GM23338 (cell line): ENCODE data around the gene CLSTN2. TPM values are rescaled to one million over a fixed set of nuclear protein-coding genes. Genes with fewer than 3 reads are reported as not detected.

Experiments used
- ATAC-seq: fragments of 200-7000 bp; cut with Tn5 transposase; 3 replicates; pipeline ENCODE4 v1.9.1; 2020
- DNase-seq: peaks from one replicate; pipeline ENCODE4 v3.0.0-alpha.2; 2015; ENCODE audit warnings: low spot score
- H2AFZ ChIP-seq: fragments of 200-600 bp; sonication (generic); 2 replicates; pipeline ENCODE4 v1.8.0; 2016; ENCODE audit warnings: antibody characterized with exemption, mild to moderate bottlenecking, moderate library complexity
- H3F3A ChIP-seq: fragments of 200-600 bp; sonication (generic); replicated peaks from 2 replicates; pipeline ENCODE4 v1.8.0; 2017; ENCODE audit warnings: antibody characterized with exemption, mixed run types, low read depth
- H3K27ac ChIP-seq: fragments of 200-600 bp; sonication (generic); 2 replicates; pipeline ENCODE4 v1.6.1; 2016; ENCODE audit warnings: low read depth
- H3K27me3 ChIP-seq: fragments of 200-600 bp; sonication (generic); 2 replicates; pipeline ENCODE4 v1.8.0; 2016; ENCODE audit warnings: mild to moderate bottlenecking, mixed run types, moderate library complexity; ENCODE audit not compliant: insufficient read depth
- H3K36me3 ChIP-seq: fragments of 200-600 bp; sonication (generic); 2 replicates; pipeline ENCODE4 v1.8.0; 2016; ENCODE audit warnings: mild to moderate bottlenecking; ENCODE audit not compliant: insufficient read depth
- H3K4me1 ChIP-seq: fragments of 200-600 bp; sonication (generic); 2 replicates; pipeline ENCODE4 v1.8.0; 2016; ENCODE audit warnings: mild to moderate bottlenecking, moderate library complexity; ENCODE audit not compliant: insufficient read depth
- H3K4me2 ChIP-seq: fragments of 200-600 bp; sonication (generic); 2 replicates; pipeline ENCODE4 v1.7.1; 2017; ENCODE audit warnings: mixed run types
- H3K4me3 ChIP-seq: fragments of 200-600 bp; sonication (generic); 2 replicates; pipeline ENCODE4 v1.6.1; 2016; ENCODE audit warnings: mixed run types
- H3K79me2 ChIP-seq: fragments of 200-600 bp; sonication (generic); replicated peaks from 2 replicates; pipeline ENCODE4 v1.8.0; 2017; ENCODE audit warnings: mild to moderate bottlenecking; ENCODE audit not compliant: insufficient read depth
- H3K9me2 ChIP-seq: fragments of 200-600 bp; sonication (generic); 2 replicates; pipeline ENCODE4 v1.8.0; 2017; ENCODE audit not compliant: insufficient read depth
- H4K20me1 ChIP-seq: fragments of 200-600 bp; sonication (generic); replicated peaks from 2 replicates; pipeline ENCODE4 v1.8.0; 2017; ENCODE audit warnings: mild to moderate bottlenecking; ENCODE audit not compliant: insufficient read depth
- H3K27ac Mint-ChIP-seq: 2 replicates; pipeline ENCODE4 v1.8.0; 2020; ENCODE audit warnings: inconsistent platforms, mild to moderate bottlenecking, moderate library complexity, mixed read lengths
- H3K27me3 Mint-ChIP-seq: 3 replicates; pipeline ENCODE4 v1.8.0; 2022; ENCODE audit warnings: low read depth, mild to moderate bottlenecking, moderate library complexity, mixed read lengths, inconsistent platforms; ENCODE audit not compliant: insufficient read depth, poor library complexity
- H3K36me3 Mint-ChIP-seq: 3 replicates; pipeline ENCODE4 v1.8.0; 2021; ENCODE audit warnings: low read depth, mild to moderate bottlenecking, inconsistent platforms, moderate library complexity, mixed read lengths
- H3K4me1 Mint-ChIP-seq: 3 replicates; pipeline ENCODE4 v1.8.0; 2020; ENCODE audit warnings: mild to moderate bottlenecking, inconsistent platforms, mixed read lengths
- H3K4me3 Mint-ChIP-seq: 3 replicates; pipeline ENCODE4 v1.8.0; 2021; ENCODE audit warnings: moderate library complexity, mild to moderate bottlenecking, inconsistent platforms, mixed read lengths
- H3K9me3 Mint-ChIP-seq: 3 replicates; pipeline ENCODE4 v1.8.0; 2020; ENCODE audit warnings: moderate library complexity, mild to moderate bottlenecking, inconsistent platforms, mixed read lengths
- CREB1 ChIP-seq: fragments of 250-450 bp; sonication (Bioruptor Pico); IDR thresholded peaks from 2 replicates; pipeline ENCODE4 v1.5.0; 2020; ENCODE audit warnings: low read depth, mild to moderate bottlenecking, moderate library complexity
- ETS1 ChIP-seq: IDR thresholded peaks from 2 replicates; pipeline ENCODE4 v1.6.1; 2016; ENCODE audit warnings: antibody characterized with exemption
- EZH2 ChIP-seq: fragments of 200-600 bp; sonication (generic); IDR thresholded peaks from one replicate; pipeline ENCODE4 v1.8.0; 2017; ENCODE audit warnings: antibody characterized with exemption, mild to moderate bottlenecking, low read depth; ENCODE audit not compliant: unreplicated experiment
- EZH2phosphoT487 ChIP-seq: fragments of 200-600 bp; sonication (generic); IDR thresholded peaks from one replicate; pipeline ENCODE4 v1.8.1; 2018; ENCODE audit warnings: antibody characterized with exemption; ENCODE audit not compliant: unreplicated experiment
- JUNB ChIP-seq: IDR thresholded peaks from one replicate; pipeline ENCODE4 v1.6.1; 2016; ENCODE audit warnings: antibody characterized with exemption; ENCODE audit not compliant: unreplicated experiment
- NANOG ChIP-seq: IDR thresholded peaks from 2 replicates; pipeline ENCODE4 v1.6.1; 2016; ENCODE audit warnings: antibody characterized with exemption, borderline replicate concordance
- POLR2AphosphoS5 ChIP-seq: IDR thresholded peaks from 2 replicates; pipeline ENCODE4 v1.6.1; 2016; ENCODE audit warnings: antibody characterized with exemption, low read depth
- REST ChIP-seq: IDR thresholded peaks from one replicate; pipeline ENCODE4 v1.6.1; 2018; ENCODE audit warnings: antibody characterized with exemption; ENCODE audit not compliant: unreplicated experiment
- STAT1 ChIP-seq: IDR thresholded peaks from one replicate; pipeline ENCODE4 v1.6.1; 2016; ENCODE audit warnings: antibody characterized with exemption; ENCODE audit not compliant: unreplicated experiment
- ZNF114 ChIP-seq: fragments of 250-450 bp; sonication (Bioruptor Pico); IDR thresholded peaks from 2 replicates; pipeline ENCODE4 v1.5.0; 2020; ENCODE audit warnings: mild to moderate bottlenecking, moderate library complexity
- ZNF331 ChIP-seq: fragments of 250-450 bp; sonication (Bioruptor Pico); IDR thresholded peaks from 2 replicates; pipeline ENCODE4 v1.5.0; 2020; ENCODE audit warnings: low read depth, mild to moderate bottlenecking, moderate library complexity
- polyA plus RNA-seq: library from polyadenylated mRNA; unstranded; fragments of >200 nt; fragmentation: Nextera tagmentation; extraction: Ambion mirVana; gene quantifications from 2 replicates; pipeline ENCODE4 v1.2.1, GENCODE V29; 2016
- total RNA-seq: library from RNA; depleted of rRNA; stranded (reverse); fragments of >200 nt; shearing (Covaris generic); gene quantifications from 2 replicates; pipeline ENCODE4 v1.2.3, GENCODE V29; 2014

Gene CLSTN2
- total and polyA plus RNA-seq, 2 experiments from 2014 or later = 0.11 to 0.83 TPM

- Histone ChIP-seq H3F3A (no peaks in the 10 kb centered on the region), H3K4me3 (no peak overlapping the region), H3K9me2 (0 out of 2 replicates have a peak, but pooled peaks cover 6% of the 10 kb centered on the region), H3K4me2 (no peak overlapping the region), H2AFZ (no peak overlapping the region), H4K20me1 (no peaks in the 10 kb centered on the region; the same call in 1 of the 2 replicates), H3K4me1 (no peaks in the 10 kb centered on the region), H3K27ac (no peak overlapping the region), H3K36me3 (no peaks in the 10 kb centered on the region), H3K27me3 (no peaks in the 10 kb centered on the region), H3K79me2 (no peaks in the 10 kb centered on the region)
- Mint-ChIP-seq H3K27me3 (peaks cover 4% of the 10 kb centered on the region), H3K9me3 (no peaks in the 10 kb centered on the region), H3K4me3 (no peak overlapping the region), H3K36me3 (no peaks in the 10 kb centered on the region), H3K27ac (no peak overlapping the region), H3K4me1 (no peaks in the 10 kb centered on the region)
- TF ChIP-seq STAT1 (no peak), EZH2phosphoT487 (no peak), REST (no peak), JUNB (no peak), ETS1 (no peak), POLR2AphosphoS5 (no peak)
- no peak for DNase-seq
- no peak for ATAC-seq
Observed at GRCh38 chr3:139945386-139945785, 10.4 kb downstream of the CLSTN2 start.

- Mint-ChIP-seq H3K36me3 (no peaks in the 10 kb centered on the region), H3K9me3 (no peaks in the 10 kb centered on the region), H3K27me3 (peaks cover 4% of the 10 kb centered on the region), H3K4me3 (no peak overlapping the region), H3K4me1 (no peaks in the 10 kb centered on the region), H3K27ac (no peak overlapping the region)
- Histone ChIP-seq H3K36me3 (no peaks in the 10 kb centered on the region), H3K4me3 (no peak overlapping the region), H3K27ac (no peak overlapping the region), H3F3A (no peaks in the 10 kb centered on the region), H3K9me2 (0 out of 2 replicates have a peak, but pooled peaks cover 6% of the 10 kb centered on the region), H3K4me2 (no peak overlapping the region), H3K27me3 (no peaks in the 10 kb centered on the region), H3K79me2 (no peaks in the 10 kb centered on the region), H3K4me1 (no peaks in the 10 kb centered on the region), H2AFZ (no peak overlapping the region), H4K20me1 (no peaks in the 10 kb centered on the region; the same call in 1 of the 2 replicates)
- DNase-seq = no peak
- ATAC-seq = no peak
- TF ChIP-seq EZH2phosphoT487 (no peak), CREB1 (CRISPR knock-in tag) (no peak), ZNF331 (CRISPR knock-in tag) (no peak), EZH2 (no peak), NANOG (no peak), POLR2AphosphoS5 (no peak), ZNF114 (CRISPR knock-in tag) (no peak), JUNB (no peak), ETS1 (no peak)
Observed at GRCh38 chr3:139945942-139946341, 11.0 kb downstream of the CLSTN2 start.
